A673 (cell line): ENCODE results near the gene NBAS.

Source experiments
- EZH2 ChIP-seq: fragments of 200-600 bp; sonication (generic); IDR thresholded peaks from 2 replicates; pipeline ENCODE4 v1.6.1; 2017; ENCODE audit warnings: borderline replicate concordance, low read depth, mild to moderate bottlenecking, mixed read lengths, antibody characterized with exemption, low read length; ENCODE audit not compliant: poor library complexity, severe bottlenecking
- TF ChIP-seq, protein P1 (sequence below): fragments of 300-800, 200-600 bp; sonication (generic); conservative IDR thresholded peaks from 2 replicates; pipeline ENCODE4 v1.5.1; 2017; ENCODE audit warnings: low read depth, mild to moderate bottlenecking, antibody characterized with exemption, low read length, moderate library complexity, mixed read lengths

DNA sequence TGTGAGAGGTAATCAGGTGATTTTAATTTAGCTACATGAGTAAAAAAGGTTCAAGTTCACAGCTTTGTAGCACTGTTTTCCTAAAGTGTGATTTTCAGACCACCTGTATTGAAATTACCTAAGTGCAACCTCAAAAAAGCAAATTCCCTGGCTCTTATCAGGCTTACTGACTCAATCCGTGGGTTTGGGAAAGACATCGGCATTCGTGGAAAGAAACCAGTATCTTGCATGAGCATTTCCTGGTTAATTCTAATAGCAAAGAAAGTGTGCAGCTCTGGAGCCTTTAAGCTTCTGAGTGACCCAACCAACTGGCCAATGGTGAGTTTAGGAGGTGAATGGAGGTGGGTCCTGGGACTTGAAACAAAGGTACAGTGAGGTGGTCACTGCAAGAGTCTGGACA lies 300.9 kb downstream of the NBAS start:
- TF ChIP-seq, protein P1, sequence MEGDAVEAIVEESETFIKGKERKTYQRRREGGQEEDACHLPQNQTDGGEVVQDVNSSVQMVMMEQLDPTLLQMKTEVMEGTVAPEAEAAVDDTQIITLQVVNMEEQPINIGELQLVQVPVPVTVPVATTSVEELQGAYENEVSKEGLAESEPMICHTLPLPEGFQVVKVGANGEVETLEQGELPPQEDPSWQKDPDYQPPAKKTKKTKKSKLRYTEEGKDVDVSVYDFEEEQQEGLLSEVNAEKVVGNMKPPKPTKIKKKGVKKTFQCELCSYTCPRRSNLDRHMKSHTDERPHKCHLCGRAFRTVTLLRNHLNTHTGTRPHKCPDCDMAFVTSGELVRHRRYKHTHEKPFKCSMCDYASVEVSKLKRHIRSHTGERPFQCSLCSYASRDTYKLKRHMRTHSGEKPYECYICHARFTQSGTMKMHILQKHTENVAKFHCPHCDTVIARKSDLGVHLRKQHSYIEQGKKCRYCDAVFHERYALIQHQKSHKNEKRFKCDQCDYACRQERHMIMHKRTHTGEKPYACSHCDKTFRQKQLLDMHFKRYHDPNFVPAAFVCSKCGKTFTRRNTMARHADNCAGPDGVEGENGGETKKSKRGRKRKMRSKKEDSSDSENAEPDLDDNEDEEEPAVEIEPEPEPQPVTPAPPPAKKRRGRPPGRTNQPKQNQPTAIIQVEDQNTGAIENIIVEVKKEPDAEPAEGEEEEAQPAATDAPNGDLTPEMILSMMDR, result no peak
- no peak for TF ChIP-seq EZH2
